Tongue (tissue), 2 donors: Measurements from ENCODE around the gene DHDH. TPM values are rescaled to one million over a fixed set of nuclear protein-coding genes. Genes with fewer than 3 reads are reported as not detected.

Experiments used
- DNase-seq: peaks from one replicate; pipeline ENCODE4 v3.0.0-alpha.2; 2015
- total RNA-seq: library from RNA; depleted of rRNA; stranded (reverse); fragments of >200 nt; gene quantifications from one replicate; pipeline ENCODE4 v1.2.3, GENCODE V29; 2014

Gene DHDH
- total RNA-seq, 1 donor from 2014 or later: not detected

GRCh38 chr19:48950830-48951519 lies 17.5 kb downstream of the DHDH start:
- no peak for DNase-seq

DNA sequence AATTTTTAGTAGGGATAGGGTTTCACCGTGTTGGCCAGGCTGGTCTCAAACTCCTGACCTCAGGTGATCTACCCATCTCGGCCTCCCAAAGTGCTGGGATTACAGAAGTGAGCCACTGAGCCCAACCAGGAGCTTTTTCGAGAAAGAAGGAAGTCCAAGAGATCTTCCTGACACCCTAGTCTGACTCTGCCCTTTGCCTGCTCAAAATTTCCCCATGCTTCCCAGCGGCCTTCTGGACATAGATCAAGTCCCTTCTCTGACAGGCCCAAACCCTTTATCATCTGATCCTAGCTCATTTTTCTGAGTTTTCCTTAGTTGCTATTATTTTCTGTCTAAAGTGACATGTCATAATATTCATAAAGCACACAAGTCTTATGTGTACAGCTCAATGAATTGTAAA lies 19.6 kb downstream of the DHDH start:
- DNase-seq: no peak

DNA sequence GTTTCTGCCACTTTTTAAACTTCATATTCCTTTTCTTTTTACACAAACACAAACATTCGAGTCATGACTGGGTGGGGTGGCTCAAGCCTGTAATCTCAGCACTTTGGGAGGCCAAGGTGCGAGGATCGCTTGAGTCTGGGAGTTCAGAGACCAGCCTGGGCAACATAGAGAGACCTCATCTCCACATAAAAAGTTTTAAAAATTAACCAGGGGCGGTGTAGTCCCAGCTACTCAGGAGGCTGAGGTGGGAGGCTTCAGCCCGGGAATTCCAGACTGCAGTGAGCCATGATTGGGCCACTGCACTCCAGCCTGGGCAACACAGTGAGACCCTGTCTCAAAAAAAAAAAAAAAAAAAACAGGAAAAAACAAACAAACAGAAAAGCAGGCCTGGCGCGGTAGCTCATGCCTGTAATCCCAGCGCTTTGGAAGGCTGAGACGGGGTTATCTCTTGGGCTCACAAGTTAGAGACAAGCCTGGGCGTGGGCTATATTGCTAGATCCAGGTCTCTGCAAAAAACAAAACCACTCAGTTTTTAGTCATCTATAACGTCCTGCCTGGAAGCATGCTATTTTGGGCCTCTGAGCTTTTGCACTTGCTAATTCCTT lies 20.6 kb downstream of the DHDH start:
- no peak for DNase-seq

DNA sequence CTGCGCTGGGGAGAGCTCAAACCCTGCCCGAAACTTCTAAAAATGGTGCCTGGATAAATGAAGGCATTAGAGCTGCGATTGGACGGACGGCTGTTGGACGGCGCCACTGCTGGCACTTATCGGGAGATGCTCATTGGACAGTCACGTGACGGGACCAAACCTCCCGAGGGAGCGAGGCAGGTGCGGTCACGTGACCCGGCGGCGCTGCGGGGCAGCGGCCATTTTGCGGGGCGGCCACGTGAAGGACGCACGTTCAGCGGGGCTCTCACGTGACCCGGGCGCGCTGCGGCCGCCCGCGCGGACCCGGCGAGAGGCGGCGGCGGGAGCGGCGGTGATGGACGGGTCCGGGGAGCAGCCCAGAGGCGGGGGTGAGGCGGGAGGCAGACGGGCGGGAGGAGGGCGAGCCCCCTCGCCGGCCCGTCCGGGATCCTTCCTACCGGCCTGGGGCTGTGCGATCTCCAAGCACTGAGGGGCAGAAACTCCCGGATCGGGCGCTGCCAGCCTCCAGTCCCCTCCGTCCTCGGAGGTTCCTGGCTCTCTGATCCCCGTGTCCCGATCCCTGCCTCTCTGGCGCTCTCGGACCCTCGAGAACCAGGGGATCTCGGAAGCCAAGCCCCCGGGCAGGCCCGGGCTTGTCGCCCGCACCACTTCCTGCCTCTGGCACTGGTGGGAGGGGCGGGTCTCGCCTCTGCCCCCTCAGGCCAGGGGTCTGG lies 21.3 kb downstream of the DHDH start, which contains the start of gene BAX:
TSS of gene BAX (plus strand) at position 281 of the 713 bp plus-strand sequence. CDS start at position 335, 54 bp downstream.
- DNase-seq: peak; percentile 99

DNA sequence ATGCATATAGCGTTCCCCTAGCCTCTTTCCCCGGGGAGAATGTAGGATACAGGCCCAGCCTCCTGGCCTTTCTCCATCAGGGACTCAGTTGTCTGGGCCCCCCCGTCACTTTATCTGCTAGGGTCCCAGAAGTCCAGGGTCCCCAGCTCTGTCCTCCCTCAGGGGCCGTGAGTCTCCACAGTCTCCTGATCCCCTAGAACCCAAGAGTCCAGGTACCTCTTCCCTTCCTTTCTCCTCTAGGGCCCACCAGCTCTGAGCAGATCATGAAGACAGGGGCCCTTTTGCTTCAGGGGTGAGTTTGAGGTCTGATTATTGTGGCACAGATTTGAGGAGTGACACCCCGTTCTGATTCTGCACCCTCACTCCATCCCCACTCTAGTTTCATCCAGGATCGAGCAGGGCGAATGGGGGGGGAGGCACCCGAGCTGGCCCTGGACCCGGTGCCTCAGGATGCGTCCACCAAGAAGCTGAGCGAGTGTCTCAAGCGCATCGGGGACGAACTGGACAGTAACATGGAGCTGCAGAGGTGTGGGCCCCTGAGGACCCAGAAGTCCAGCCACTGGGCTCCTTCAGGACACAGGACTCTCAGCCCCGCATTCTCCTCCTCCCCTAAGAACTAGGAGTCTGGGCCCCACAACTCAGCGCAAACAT lies 21.9 kb downstream of the DHDH start:
- DNase-seq: no peak

DNA sequence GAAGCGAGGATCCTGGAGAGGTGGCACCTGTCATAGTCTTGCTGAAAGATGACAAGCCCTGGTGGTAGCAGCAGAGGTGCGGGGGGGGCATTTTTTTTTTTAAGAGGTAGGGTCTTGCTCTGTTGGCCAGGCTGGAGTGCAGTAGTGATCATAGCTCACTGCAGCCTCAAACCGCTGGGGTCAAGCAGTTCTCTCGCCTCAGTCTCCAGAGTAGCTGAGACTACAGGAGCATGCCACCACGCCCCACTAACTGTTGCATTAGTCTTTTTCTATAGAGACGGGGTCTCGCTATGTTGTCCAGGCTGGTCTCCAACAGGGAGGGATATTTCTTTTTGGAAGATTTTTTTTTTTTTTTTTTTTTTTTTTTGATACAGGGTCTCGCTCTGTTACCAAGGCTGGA lies 24.5 kb downstream of the DHDH start:
- no peak for DNase-seq

GRCh38 chr19:48959341-48960239 lies 26.1 kb downstream of the DHDH start:
- DNase-seq: no peak

DNA sequence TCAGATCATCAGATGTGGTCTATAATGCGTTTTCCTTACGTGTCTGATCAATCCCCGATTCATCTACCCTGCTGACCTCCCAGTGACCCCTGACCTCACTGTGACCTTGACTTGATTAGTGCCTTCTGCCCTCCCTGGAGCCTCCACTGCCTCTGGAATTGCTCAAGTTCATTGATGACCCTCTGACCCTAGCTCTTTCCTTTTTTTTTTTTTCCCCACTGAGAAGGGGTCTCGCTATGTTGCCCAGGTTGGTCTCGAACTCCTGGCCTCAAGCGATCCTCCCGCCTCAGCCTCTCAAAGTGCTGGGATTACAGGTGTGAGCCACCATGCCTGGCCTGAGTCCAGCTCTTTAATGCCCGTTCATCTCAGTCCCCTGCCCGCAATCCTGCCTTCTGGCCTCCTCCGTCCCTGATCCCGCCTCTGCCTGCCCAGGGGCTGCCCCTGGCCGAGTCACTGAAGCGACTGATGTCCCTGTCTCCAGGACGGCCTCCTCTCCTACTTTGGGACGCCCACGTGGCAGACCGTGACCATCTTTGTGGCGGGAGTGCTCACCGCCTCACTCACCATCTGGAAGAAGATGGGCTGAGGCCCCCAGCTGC lies 27.7 kb downstream of the DHDH start:
- no peak for DNase-seq

GRCh38 chr19:48961673-48962028 lies 28.2 kb downstream of the DHDH start:
- no peak for DNase-seq

GRCh38 chr19:48962029-48962848 lies 28.7 kb downstream of the DHDH start:
- no peak for DNase-seq

GRCh38 chr19:48962849-48963165 lies 29.3 kb downstream of the DHDH start:
- no peak for DNase-seq

DNA sequence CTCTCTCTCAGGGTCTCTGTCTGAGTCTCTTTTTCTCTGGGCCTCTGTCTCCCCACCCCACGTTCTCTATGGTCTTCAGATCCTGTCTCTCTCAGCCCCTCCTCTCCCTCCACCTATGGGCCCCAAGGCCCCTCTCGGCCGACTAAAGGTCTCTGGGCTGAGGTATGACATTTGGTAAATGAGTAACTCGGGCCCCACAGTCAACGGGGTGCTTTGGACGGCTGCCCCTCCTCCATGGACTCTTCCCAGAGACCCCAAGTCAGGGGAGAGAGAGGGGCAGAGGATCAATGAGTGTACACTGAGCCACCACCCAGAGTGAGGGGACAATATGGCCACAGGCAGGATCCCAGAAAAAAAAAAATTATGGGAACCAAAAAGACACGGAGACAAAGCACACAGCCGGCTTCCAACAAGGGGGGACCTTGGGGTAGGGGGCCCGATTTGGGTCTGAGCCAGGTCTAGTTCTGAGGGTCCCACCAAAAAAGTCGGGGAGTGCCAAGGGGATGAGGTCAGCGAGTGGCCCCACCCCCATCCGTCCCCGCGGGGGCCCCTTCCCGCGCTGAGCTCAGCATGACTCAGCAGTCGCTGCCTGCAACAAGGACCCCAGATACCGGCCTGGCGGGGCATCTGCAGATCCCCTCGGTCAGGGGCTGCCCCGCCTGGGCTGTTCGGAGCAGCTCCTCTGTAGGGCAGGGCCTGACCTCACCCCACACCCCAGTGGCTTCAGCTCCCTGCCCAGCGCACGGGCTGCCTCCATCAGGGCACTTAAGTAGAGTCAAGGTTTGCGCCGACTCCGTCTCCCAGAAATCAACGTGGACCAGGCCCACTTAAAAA lies 30.1 kb downstream of the DHDH start:
- DNase-seq: peak; percentile 76

GRCh38 chr19:48964205-48965039 lies 30.9 kb downstream of the DHDH start:
- DNase-seq: peak; percentile 40

DNA sequence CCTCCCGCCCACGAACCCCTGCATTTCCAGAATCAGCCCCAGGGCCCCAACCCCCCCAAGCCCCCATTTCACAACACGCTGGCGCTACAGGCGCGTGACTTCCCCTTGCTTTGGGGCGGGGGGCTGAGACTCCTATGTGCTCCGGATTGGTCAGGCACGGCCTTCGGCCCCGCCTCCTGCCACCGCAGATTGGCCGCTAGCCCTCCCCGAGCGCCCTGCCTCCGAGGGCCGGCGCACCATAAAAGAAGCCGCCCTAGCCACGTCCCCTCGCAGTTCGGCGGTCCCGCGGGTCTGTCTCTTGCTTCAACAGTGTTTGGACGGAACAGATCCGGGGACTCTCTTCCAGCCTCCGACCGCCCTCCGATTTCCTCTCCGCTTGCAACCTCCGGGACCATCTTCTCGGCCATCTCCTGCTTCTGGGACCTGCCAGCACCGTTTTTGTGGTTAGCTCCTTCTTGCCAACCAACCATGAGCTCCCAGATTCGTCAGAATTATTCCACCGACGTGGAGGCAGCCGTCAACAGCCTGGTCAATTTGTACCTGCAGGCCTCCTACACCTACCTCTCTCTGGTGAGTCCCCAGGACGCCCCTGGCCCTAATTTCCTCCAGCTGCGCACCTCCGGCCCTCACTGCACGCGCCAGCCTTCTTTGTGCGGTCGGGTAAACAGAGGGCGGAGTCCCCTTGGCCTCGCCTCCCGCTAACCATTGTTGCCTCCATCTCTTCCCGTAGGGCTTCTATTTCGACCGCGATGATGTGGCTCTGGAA lies 31.7 kb downstream of the DHDH start, which contains the start of gene FTL:
TSS of gene FTL (plus strand) at position 270 of the 766 bp plus-strand sequence. CDS start at position 469, 199 bp downstream.
- DNase-seq: peak; percentile 97

GRCh38 chr19:48965806-48966540 lies 32.5 kb downstream of the DHDH start:
- peak; percentile 95 for DNase-seq

- DNase-seq: no peak
Observed at GRCh38 chr19:48966541-48967345, 33.2 kb downstream of the DHDH start.
